A673 (cell line): ENCODE data around the gene GRM1. TPM values are rescaled to one million over a fixed set of nuclear protein-coding genes. Genes with fewer than 3 reads are reported as not detected.

Source experiments
- BruUV-seq: library from RNA; stranded (reverse); fragments of 400-500 nt; replicated peaks from 2 replicates; lab custom pipeline; 2021; lab: Mats Ljungman, UMichigan
- CTCF ChIA-PET: fragments of 300-600 bp; sonication (Branson Sonifier 250); formaldehyde crosslinking; loops from one replicate; lab custom pipeline; 2022; ENCODE audit warnings: antibody characterized with exemption; lab: Charles Lee
- POLR2A ChIA-PET: fragments of 300-600 bp; sonication (Branson Sonifier 250); formaldehyde crosslinking; loops from one replicate; lab custom pipeline; 2022; ENCODE audit warnings: antibody characterized with exemption; ENCODE audit not compliant: low non-redundant PET; lab: Charles Lee
- DNase-seq: peaks from one replicate; pipeline ENCODE4 v3.0.0-alpha.2; 2015; ENCODE audit warnings: low spot score
- H3K27ac ChIP-seq: fragments of 200-600 bp; sonication (generic); 2 replicates; pipeline ENCODE4 v1.5.1; 2016; ENCODE audit warnings: mixed run types, low read depth, mild to moderate bottlenecking, mixed read lengths, antibody characterized with exemption, low read length; ENCODE audit not compliant: poor library complexity, severe bottlenecking
- H3K27me3 ChIP-seq: fragments of 200-600 bp; sonication (generic); replicated peaks from 2 replicates; pipeline ENCODE4 v1.6.1; 2017; ENCODE audit warnings: mixed run types, low read depth, mild to moderate bottlenecking, mixed read lengths, antibody characterized with exemption, low read length; ENCODE audit not compliant: insufficient read depth, poor library complexity
- H3K36me3 ChIP-seq: fragments of 200-600 bp; sonication (generic); 2 replicates; pipeline ENCODE4 v1.6.1; 2016; ENCODE audit warnings: mixed run types, mild to moderate bottlenecking, mixed read lengths, antibody characterized with exemption, low read length; ENCODE audit not compliant: insufficient read depth, poor library complexity, severe bottlenecking
- H3K4me1 ChIP-seq: fragments of 200-600 bp; sonication (generic); 2 replicates; pipeline ENCODE4 v1.6.1; 2017; ENCODE audit warnings: mixed run types, mild to moderate bottlenecking, mixed read lengths, antibody characterized with exemption, low read length; ENCODE audit not compliant: insufficient read depth, poor library complexity, severe bottlenecking
- H3K4me3 ChIP-seq: fragments of 200-600 bp; sonication (generic); 2 replicates; pipeline ENCODE4 v1.5.1; 2016; ENCODE audit warnings: low read depth, mixed run types, mild to moderate bottlenecking, mixed read lengths, low read length; ENCODE audit not compliant: poor library complexity, severe bottlenecking
- H3K9me3 ChIP-seq: fragments of 200-600 bp; sonication (generic); 2 replicates; pipeline ENCODE4 v1.6.1; 2016; ENCODE audit warnings: mixed run types, low read depth, mild to moderate bottlenecking, mixed read lengths, antibody characterized with exemption, low read length; ENCODE audit not compliant: poor library complexity, severe bottlenecking
- EZH2 ChIP-seq: fragments of 200-600 bp; sonication (generic); IDR thresholded peaks from 2 replicates; pipeline ENCODE4 v1.6.1; 2017; ENCODE audit warnings: borderline replicate concordance, low read depth, mild to moderate bottlenecking, mixed read lengths, antibody characterized with exemption, low read length; ENCODE audit not compliant: poor library complexity, severe bottlenecking
- intact Hi-C: fragments of 100-400 bp; cut with micrococcal nuclease; formaldehyde crosslinking; loops from one replicate; pipeline ENCODE4 v1.10.0; 2022; ENCODE audit not compliant: unreplicated experiment
- total RNA-seq: library from RNA; stranded (reverse); gene quantifications from 2 replicates; pipeline ENCODE4 v1.2.3, GENCODE V29; 2021
- TF ChIP-seq, protein P1 (sequence below): fragments of 300-800, 200-600 bp; sonication (generic); conservative IDR thresholded peaks from 2 replicates; pipeline ENCODE4 v1.5.1; 2017; ENCODE audit warnings: low read depth, mild to moderate bottlenecking, antibody characterized with exemption, low read length, moderate library complexity, mixed read lengths

Gene GRM1
- total RNA-seq, 1 experiment from 2014 or later, result 0.11 TPM

- CTCF ChIA-PET, result no interaction called here
- Histone ChIP-seq H3K36me3 (no peaks in the 10 kb centered on the region), H3K27ac (no peak overlapping the region), H3K4me3 (no peak overlapping the region), H3K4me1 (no peaks in the 10 kb centered on the region), H3K9me3 (no peaks in the 10 kb centered on the region), H3K27me3 (no peaks in the 10 kb centered on the region)
- TF ChIP-seq, protein P1, sequence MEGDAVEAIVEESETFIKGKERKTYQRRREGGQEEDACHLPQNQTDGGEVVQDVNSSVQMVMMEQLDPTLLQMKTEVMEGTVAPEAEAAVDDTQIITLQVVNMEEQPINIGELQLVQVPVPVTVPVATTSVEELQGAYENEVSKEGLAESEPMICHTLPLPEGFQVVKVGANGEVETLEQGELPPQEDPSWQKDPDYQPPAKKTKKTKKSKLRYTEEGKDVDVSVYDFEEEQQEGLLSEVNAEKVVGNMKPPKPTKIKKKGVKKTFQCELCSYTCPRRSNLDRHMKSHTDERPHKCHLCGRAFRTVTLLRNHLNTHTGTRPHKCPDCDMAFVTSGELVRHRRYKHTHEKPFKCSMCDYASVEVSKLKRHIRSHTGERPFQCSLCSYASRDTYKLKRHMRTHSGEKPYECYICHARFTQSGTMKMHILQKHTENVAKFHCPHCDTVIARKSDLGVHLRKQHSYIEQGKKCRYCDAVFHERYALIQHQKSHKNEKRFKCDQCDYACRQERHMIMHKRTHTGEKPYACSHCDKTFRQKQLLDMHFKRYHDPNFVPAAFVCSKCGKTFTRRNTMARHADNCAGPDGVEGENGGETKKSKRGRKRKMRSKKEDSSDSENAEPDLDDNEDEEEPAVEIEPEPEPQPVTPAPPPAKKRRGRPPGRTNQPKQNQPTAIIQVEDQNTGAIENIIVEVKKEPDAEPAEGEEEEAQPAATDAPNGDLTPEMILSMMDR, result no peak
- TF ChIP-seq EZH2, result no peak
- POLR2A ChIA-PET, result no interaction called here
- no TSS peak for BruUV-seq
- intact Hi-C loops, result no loop called here
- no peak for DNase-seq
These were observed 286.7 kb downstream of the GRM1 start for GRCh38 chr6:146315381-146316174.

DNA sequence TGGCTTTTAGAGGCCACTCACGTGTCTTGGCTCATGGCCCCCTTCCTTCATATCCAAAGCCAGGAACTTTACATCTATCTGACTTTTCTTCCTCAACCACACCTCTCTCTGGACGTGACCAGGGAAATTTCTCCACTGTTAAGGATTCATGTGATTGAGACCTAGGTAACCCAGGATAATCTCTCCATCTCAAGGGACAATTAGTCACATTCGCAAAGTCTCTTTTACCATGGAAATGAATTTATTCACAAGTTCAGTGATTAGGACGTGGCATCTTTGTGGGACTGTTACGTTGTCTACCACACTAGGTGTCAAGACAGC lies 287.3 kb downstream of the GRM1 start:
- Histone ChIP-seq H3K27me3 (no peaks in the 10 kb centered on the region), H3K4me3 (no peak overlapping the region), H3K36me3 (no peaks in the 10 kb centered on the region), H3K9me3 (no peaks in the 10 kb centered on the region), H3K4me1 (no peaks in the 10 kb centered on the region), H3K27ac (no peak overlapping the region)
- TF ChIP-seq, protein P1, result no peak
- TF ChIP-seq EZH2, result no peak
- ChIA-PET POLR2A (no interaction called here), CTCF (no interaction called here)
- DNase-seq, result no peak
- intact Hi-C loops, result no loop called here
- no TSS peak for BruUV-seq

GRCh38 chr6:146331013-146331412 lies 302.2 kb downstream of the GRM1 start:
- Histone ChIP-seq H3K9me3 (no peaks in the 10 kb centered on the region), H3K27me3 (no peaks in the 10 kb centered on the region), H3K36me3 (no peaks in the 10 kb centered on the region), H3K4me3 (no peak overlapping the region), H3K27ac (no peak overlapping the region), H3K4me1 (peaks cover 5% of the 10 kb centered on the region)
- ChIA-PET CTCF (no interaction called here), POLR2A (no interaction called here)
- intact Hi-C loops, result no loop called here
- no TSS peak for BruUV-seq
- no peak for DNase-seq
- no peak for TF ChIP-seq EZH2
- TF ChIP-seq, protein P1, result no peak
